Activated naive CD4-positive, alpha-beta T cell treated with anti-CD3 and anti-CD28 coated beads, Interleukin-2, amount 50 U/mL, for 72 hours (primary cell): ENCODE data around the gene MTRR. TPM values are rescaled to one million over a fixed set of nuclear protein-coding genes. Genes with fewer than 3 reads are reported as not detected.

ENCODE experiments used
- ATAC-seq, 2 donors: fragments of 150-1000 bp; cut with Tn5 transposase; 2 replicates each; pipeline ENCODE4 v1.10.0; 2021; ENCODE audit warnings: mild to moderate bottlenecking in 2 of 2, moderate library complexity in 2 of 2
- DNase-seq, 2 donors: peaks; one replicate each; pipeline ENCODE4 v3.0.0; 2021 to 2022; ENCODE audit warnings: low spot score in 2 of 2
- H3K27ac Mint-ChIP-seq, 2 donors: one replicate each; pipeline ENCODE4 v1.8.0; 2022; ENCODE audit warnings: mild to moderate bottlenecking in 2 of 2, mixed read lengths in 2 of 2
- H3K36me3 Mint-ChIP-seq, 2 donors: one replicate each; pipeline ENCODE4 v1.8.0; 2022; ENCODE audit warnings: mixed read lengths in 2 of 2
- H3K9me3 Mint-ChIP-seq, 2 donors: one replicate each; pipeline ENCODE4 v1.8.0; 2022; ENCODE audit warnings: mixed read lengths in 2 of 2
- total RNA-seq, 2 donors: library from RNA; stranded (reverse); gene quantifications; one replicate each; pipeline ENCODE4 v1.2.3, GENCODE V29; 2022

The MTRR gene
- total RNA-seq, 2 donors from 2014 or later = 24.5 to 42.9 TPM

GRCh38 chr5:7851617-7852289, 17.2 kb upstream of the MTRR start:
- H3K36me3 Mint-ChIP-seq = peaks cover 0 to 4% of the 10 kb centered on the region in 2 donors
- H3K27ac Mint-ChIP-seq = no peak overlapping the region
- ATAC-seq (no peak), DNase-seq (no peak)
- peaks cover 5 to 11% of the 10 kb centered on the region in 2 donors for H3K9me3 Mint-ChIP-seq

GRCh38 chr5:7852542-7852941, 16.4 kb upstream of the MTRR start:
- ATAC-seq = no peak
- Mint-ChIP-seq H3K36me3 (peaks cover 0 to 4% of the 10 kb centered on the region in 2 donors), H3K9me3 (peaks cover 5 to 11% of the 10 kb centered on the region in 2 donors), H3K27ac (no peak overlapping the region)
- DNase-seq = no peak

GRCh38 chr5:7852988-7853387, 16.0 kb upstream of the MTRR start:
- H3K27ac Mint-ChIP-seq = no peak overlapping the region
- peaks cover 0 to 4% of the 10 kb centered on the region in 2 donors for H3K36me3 Mint-ChIP-seq
- no peak for DNase-seq
- H3K9me3 Mint-ChIP-seq = peaks cover 5 to 11% of the 10 kb centered on the region in 2 donors
- no peak for ATAC-seq

- DNase-seq (no peak), ATAC-seq (no peak)
- Mint-ChIP-seq H3K9me3 (peaks cover 5 to 11% of the 10 kb centered on the region in 2 donors), H3K27ac (no peak overlapping the region), H3K36me3 (peaks cover 0 to 10% of the 10 kb centered on the region in 2 donors)
Measured at GRCh38 chr5:7855611-7856010, 13.3 kb upstream of the MTRR start.

GRCh38 chr5:7856855-7857254, 12.1 kb upstream of the MTRR start:
- DNase-seq = no peak
- Mint-ChIP-seq H3K9me3 (peaks cover 5 to 11% of the 10 kb centered on the region in 2 donors), H3K27ac (no peak overlapping the region), H3K36me3 (peaks cover 0 to 10% of the 10 kb centered on the region in 2 donors)
- peak; percentile 57 to 76 for ATAC-seq

- DNase-seq (no peak), ATAC-seq (no peak)
- peaks cover 0 to 8% of the 10 kb centered on the region in 2 donors for H3K36me3 Mint-ChIP-seq
- H3K27ac Mint-ChIP-seq = peak overlapping the region in 1 of 2 donors; percentile 46
- H3K9me3 Mint-ChIP-seq = peaks cover 3 to 8% of the 10 kb centered on the region in 2 donors
Measured at GRCh38 chr5:7857361-7857760, 11.6 kb upstream of the MTRR start.

GRCh38 chr5:7857926-7858632, 10.9 kb upstream of the MTRR start:
- H3K9me3 Mint-ChIP-seq = peaks cover 2 to 3% of the 10 kb centered on the region in 2 donors
- ATAC-seq (peak in 1 of 2 donors; percentile 52), DNase-seq (no peak)
- H3K36me3 Mint-ChIP-seq = peaks cover 0 to 6% of the 10 kb centered on the region in 2 donors
- H3K27ac Mint-ChIP-seq = peak overlapping the region; percentile 46 to 81

GRCh38 chr5:7866196-7866595, 2.8 kb upstream of the MTRR start:
- Mint-ChIP-seq H3K36me3 (peaks cover 10% of the 10 kb centered on the region in 2 donors), H3K9me3 (no peaks in the 10 kb centered on the region)

GRCh38 chr5:7867260-7867659, 1.7 kb upstream of the MTRR start:
- H3K27ac Mint-ChIP-seq = no peak overlapping the region
- no peak for ATAC-seq

More at GRCh38 chr5:7866196-7866595, 2.8 kb upstream of the MTRR start:
- no peak overlapping the region for H3K27ac Mint-ChIP-seq
- DNase-seq (no peak), ATAC-seq (no peak)

GRCh38 chr5:7868427-7868772, 548 bp upstream of the MTRR start:
- Mint-ChIP-seq H3K27ac (peak overlapping the region; percentile 85 to 96), H3K36me3 (peaks cover 10 to 16% of the 10 kb centered on the region in 2 donors), H3K9me3 (no peaks in the 10 kb centered on the region)
- DNase-seq (no peak), ATAC-seq (no peak)

More at GRCh38 chr5:7867260-7867659, 1.7 kb upstream of the MTRR start:
- H3K9me3 Mint-ChIP-seq = no peaks in the 10 kb centered on the region
- H3K36me3 Mint-ChIP-seq = peaks cover 10% of the 10 kb centered on the region in 2 donors
- no peak for DNase-seq

- H3K36me3 Mint-ChIP-seq = peaks cover 10 to 22% of the 10 kb centered on the region in 2 donors
- peak overlapping the region; percentile 81 to 85 for H3K27ac Mint-ChIP-seq
- DNase-seq = no peak
- H3K9me3 Mint-ChIP-seq = no peaks in the 10 kb centered on the region
- ATAC-seq = peak; percentile 34 to 53
Measured at GRCh38 chr5:7869474-7870136, 657 bp downstream of the MTRR start.

- Mint-ChIP-seq H3K9me3 (no peaks in the 10 kb centered on the region), H3K36me3 (peaks cover 21 to 34% of the 10 kb centered on the region in 2 donors), H3K27ac (peak overlapping the region; percentile 21 to 44)
- ATAC-seq (no peak), DNase-seq (no peak)
Measured at GRCh38 chr5:7871653-7872052, 2.7 kb downstream of the MTRR start.

- ATAC-seq (no peak), DNase-seq (no peak)
- peaks cover 24 to 38% of the 10 kb centered on the region in 2 donors for H3K36me3 Mint-ChIP-seq
- no peaks in the 10 kb centered on the region for H3K9me3 Mint-ChIP-seq
- peak overlapping the region in 1 of 2 donors; percentile 31 for H3K27ac Mint-ChIP-seq
Measured at GRCh38 chr5:7872517-7873130, 3.7 kb downstream of the MTRR start.

- DNase-seq = no peak
- peak in 1 of 2 donors; percentile 25 for ATAC-seq
- Mint-ChIP-seq H3K27ac (no peak overlapping the region), H3K36me3 (peaks cover 27 to 44% of the 10 kb centered on the region in 2 donors), H3K9me3 (no peaks in the 10 kb centered on the region)
Measured at GRCh38 chr5:7873216-7873615, 4.3 kb downstream of the MTRR start.

GRCh38 chr5:7874639-7875038, 5.7 kb downstream of the MTRR start:
- no peak overlapping the region for H3K27ac Mint-ChIP-seq
- peaks cover 22 to 44% of the 10 kb centered on the region in 2 donors for H3K36me3 Mint-ChIP-seq
- no peak for DNase-seq
- H3K9me3 Mint-ChIP-seq = no peaks in the 10 kb centered on the region
- no peak for ATAC-seq

GRCh38 chr5:7875151-7875550, 6.2 kb downstream of the MTRR start:
- DNase-seq = no peak
- ATAC-seq = no peak
- Mint-ChIP-seq H3K36me3 (peaks cover 27 to 44% of the 10 kb centered on the region in 2 donors), H3K9me3 (no peaks in the 10 kb centered on the region), H3K27ac (no peak overlapping the region)

GRCh38 chr5:7876867-7877266, 7.9 kb downstream of the MTRR start:
- Mint-ChIP-seq H3K36me3 (peaks cover 33 to 55% of the 10 kb centered on the region in 2 donors), H3K27ac (no peak overlapping the region), H3K9me3 (no peaks in the 10 kb centered on the region)
- ATAC-seq (peak; percentile 70 to 74), DNase-seq (no peak)
